SK-N-SH treated with all-trans-retinoic acid at 6 μM for 48 hours (cell line): ENCODE data around the gene CSRP1.
"Not testable (repeated sequence)": the region's sequence is repeated elsewhere in the genome, so short reads cannot be mapped to it uniquely, and the experiment has no call there.

ENCODE experiments used
- ATAC-seq: fragments of 200-7000 bp; cut with Tn5 transposase; 3 replicates; pipeline ENCODE4 v1.9.1; 2020; ENCODE audit warnings: mild to moderate bottlenecking, moderate library complexity
- BACH2 ChIP-seq: fragments of 250-450 bp; sonication (Bioruptor Pico); IDR thresholded peaks from 2 replicates; pipeline ENCODE4 v1.9.0; 2021; ENCODE audit warnings: mild to moderate bottlenecking, borderline replicate concordance
- CREB5 ChIP-seq: fragments of 250-450 bp; sonication (Bioruptor Pico); IDR thresholded peaks from 2 replicates; pipeline ENCODE4 v1.5.1; 2020; ENCODE audit warnings: low read depth, mild to moderate bottlenecking, moderate library complexity
- CSDC2 ChIP-seq: fragments of 250-450 bp; sonication (Bioruptor Pico); IDR thresholded peaks from 2 replicates; pipeline ENCODE4 v1.5.0; 2020; ENCODE audit warnings: mild to moderate bottlenecking, moderate library complexity
- ESRRG ChIP-seq: fragments of 250-450 bp; sonication (Bioruptor Pico); IDR thresholded peaks from 2 replicates; pipeline ENCODE4 v1.6.1; 2021; ENCODE audit warnings: mild to moderate bottlenecking
- GLIS3 ChIP-seq: fragments of 250-450 bp; sonication (Bioruptor Pico); IDR thresholded peaks from 2 replicates; pipeline ENCODE4 v1.5.0; 2020; ENCODE audit warnings: mild to moderate bottlenecking, moderate library complexity
- ISL1 ChIP-seq: fragments of 250-450 bp; sonication (Bioruptor Pico); IDR thresholded peaks from 2 replicates; pipeline ENCODE4 v2.1.2; 2022; ENCODE audit warnings: mild to moderate bottlenecking, moderate library complexity
- OSR1 ChIP-seq: fragments of 250-450 bp; sonication (Bioruptor Pico); IDR thresholded peaks from 2 replicates; pipeline ENCODE4 v1.8.0; 2022; ENCODE audit warnings: moderate library complexity, mild to moderate bottlenecking, inconsistent platforms
- PATZ1 ChIP-seq: fragments of 250-450 bp; sonication (Bioruptor Pico); IDR thresholded peaks from 2 replicates; pipeline ENCODE4 v1.8.0; 2020; ENCODE audit warnings: mild to moderate bottlenecking, moderate library complexity, borderline replicate concordance
- POU6F1 ChIP-seq: fragments of 250-450 bp; sonication (Bioruptor Pico); IDR thresholded peaks from 2 replicates; pipeline ENCODE4 v1.8.0; 2021; ENCODE audit warnings: low read depth, mild to moderate bottlenecking, moderate library complexity, borderline replicate concordance
- PPARA ChIP-seq: fragments of 250-450 bp; sonication (Bioruptor Pico); IDR thresholded peaks from 2 replicates; pipeline ENCODE4 v1.5.0; 2020; ENCODE audit warnings: mild to moderate bottlenecking, borderline replicate concordance
- RARB ChIP-seq: fragments of 250-450 bp; sonication (Bioruptor Pico); IDR thresholded peaks from 2 replicates; pipeline ENCODE4 v1.8.0; 2021; ENCODE audit warnings: mild to moderate bottlenecking, moderate library complexity
- SNAI2 ChIP-seq: fragments of 250-450 bp; sonication (Bioruptor Pico); IDR thresholded peaks from 2 replicates; pipeline ENCODE4 v1.5.0; 2020; ENCODE audit warnings: mild to moderate bottlenecking, moderate library complexity
- TSHZ2 ChIP-seq: fragments of 250-450 bp; sonication (Bioruptor Pico); IDR thresholded peaks from 2 replicates; pipeline ENCODE4 v1.5.0; 2020; ENCODE audit warnings: mild to moderate bottlenecking, moderate library complexity
- ZFP30 ChIP-seq: fragments of 450-650 bp; formaldehyde crosslinking; IDR thresholded peaks from 2 replicates; pipeline ENCODE4 v1.5.0; 2022; ENCODE audit warnings: mild to moderate bottlenecking, moderate library complexity
- ZNF565 ChIP-seq: fragments of 450-650 bp; formaldehyde crosslinking; conservative IDR thresholded peaks from 2 replicates; pipeline ENCODE4 v1.5.0; 2020; ENCODE audit warnings: low read depth, mild to moderate bottlenecking, moderate library complexity
- ZNF70 ChIP-seq: fragments of 450-650 bp; formaldehyde crosslinking; IDR thresholded peaks from 2 replicates; pipeline ENCODE4 v1.5.0; 2020; ENCODE audit warnings: mild to moderate bottlenecking, moderate library complexity

CSRP1 gene

GRCh38 chr1:201475130-201475529 lies 31.8 kb downstream of the CSRP1 start:
- peak; percentile 63 for ATAC-seq
- TF ChIP-seq BACH2 (CRISPR knock-in tag) (no peak), GLIS3 (CRISPR knock-in tag) (no peak), CSDC2 (no peak), ISL1 (CRISPR knock-in tag) (no peak), CREB5 (CRISPR knock-in tag) (no peak), OSR1 (CRISPR knock-in tag) (no peak), TSHZ2 (no peak), ZNF565 (CRISPR knock-in tag) (no peak), PPARA (CRISPR knock-in tag) (no peak)

GRCh38 chr1:201473296-201473695 lies 33.6 kb downstream of the CSRP1 start:
- ATAC-seq = no peak
- TF ChIP-seq RARB (CRISPR knock-in tag) (no peak), TSHZ2 (no peak)

- ATAC-seq = not testable (repeated sequence)
Observed at GRCh38 chr1:201472321-201472720, 34.6 kb downstream of the CSRP1 start.

- no peak for ATAC-seq
- no peak for TF ChIP-seq SNAI2 (CRISPR knock-in tag)
- no peak for TF ChIP-seq PATZ1 (CRISPR knock-in tag)
- TF ChIP-seq ESRRG (CRISPR knock-in tag) = no peak
- no peak for TF ChIP-seq OSR1 (CRISPR knock-in tag)
- no peak for TF ChIP-seq GLIS3 (CRISPR knock-in tag)
- no peak for TF ChIP-seq RARB (CRISPR knock-in tag)
- TF ChIP-seq ZFP30 (CRISPR knock-in tag) = no peak
- no peak for TF ChIP-seq CREB5 (CRISPR knock-in tag)
- no peak for TF ChIP-seq ZNF70 (CRISPR knock-in tag)
- TF ChIP-seq POU6F1 (CRISPR knock-in tag) = no peak
- TF ChIP-seq ISL1 (CRISPR knock-in tag) = no peak
- TF ChIP-seq ZNF565 (CRISPR knock-in tag) = no peak
Observed at GRCh38 chr1:201471772-201472171, 35.2 kb downstream of the CSRP1 start.
